ENCODE data around the gene NUP42. TPM values are rescaled to one million over a fixed set of nuclear protein-coding genes. Genes with fewer than 3 reads are reported as not detected.

The NUP42 gene
- total RNA-seq, 1 donor from 2014 or later: 47.3 TPM

DNA sequence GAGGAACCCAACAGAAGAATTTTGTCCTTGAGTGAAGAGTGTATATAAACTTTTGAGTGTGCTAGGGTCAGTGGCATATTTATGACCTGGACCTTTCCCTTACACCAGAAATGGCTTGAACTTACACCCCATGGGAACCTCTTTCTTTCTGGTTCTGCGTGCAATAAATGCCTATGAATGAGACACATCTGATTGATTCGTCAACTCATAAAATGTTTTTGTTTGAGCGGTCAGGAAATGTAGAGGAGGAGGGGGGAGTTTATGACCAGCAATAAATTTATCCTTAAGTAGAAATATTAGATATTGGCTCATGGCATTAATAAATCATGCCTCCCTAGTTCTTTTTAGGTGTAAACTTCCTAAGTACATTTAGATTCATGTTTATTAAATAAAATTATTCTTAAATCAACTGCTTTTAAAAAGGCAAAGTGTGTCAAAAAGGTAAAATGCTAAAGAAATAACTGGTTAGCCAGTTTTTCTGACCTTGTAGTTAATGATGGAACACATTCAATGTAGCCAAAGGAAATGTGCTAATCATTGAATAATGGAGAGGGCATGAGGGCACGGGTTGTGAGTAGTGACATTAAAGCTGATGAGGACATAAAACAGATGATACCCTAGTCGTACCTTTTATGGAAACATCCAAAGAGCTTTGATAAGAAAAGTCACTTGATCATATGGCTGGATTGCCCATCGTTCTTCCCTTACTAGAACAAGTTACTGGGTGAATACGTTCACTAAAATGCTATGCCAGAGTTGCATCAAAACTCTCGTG lies 13.6 kb upstream of the NUP42 start:
- Mint-ChIP-seq H3K27me3 (no peaks in the 10 kb centered on the region), H3K4me1 (ENCODE audit: low read depth) (no peaks in the 10 kb centered on the region)

GRCh38 chr7:23175938-23176337 lies 5.9 kb upstream of the NUP42 start:
- H3K4me3 Mint-ChIP-seq (ENCODE audit: low read depth): no peak overlapping the region
- no peaks in the 10 kb centered on the region for H3K27me3 Mint-ChIP-seq
- H3K27ac Mint-ChIP-seq: no peak overlapping the region
- peaks cover 8% of the 10 kb centered on the region for H3K36me3 Mint-ChIP-seq (ENCODE audit: insufficient read depth)
- no peak for TF ChIP-seq CTCF (IDR thresholded peaks at IDR 0.05; ENCODE audit: unreplicated experiment)
- no peak for DNase-seq (ENCODE audit: low spot score, unreplicated experiment)
- H3K9me3 Mint-ChIP-seq (ENCODE audit: low read depth): no peaks in the 10 kb centered on the region
- no peaks in the 10 kb centered on the region for H3K4me1 Mint-ChIP-seq (ENCODE audit: low read depth)

More for the DNA sequence above, 13.6 kb upstream of the NUP42 start:
- Mint-ChIP-seq H3K36me3 (ENCODE audit: insufficient read depth) (peaks cover 8% of the 10 kb centered on the region), H3K9me3 (ENCODE audit: low read depth) (no peaks in the 10 kb centered on the region), H3K27ac (no peak overlapping the region), H3K4me3 (ENCODE audit: low read depth) (no peak overlapping the region)
- TF ChIP-seq CTCF (IDR thresholded peaks at IDR 0.05; ENCODE audit: unreplicated experiment): no peak
- DNase-seq (ENCODE audit: low spot score, unreplicated experiment): no peak

GRCh38 chr7:23183279-23184012 lies 1.6 kb downstream of the NUP42 start:
- TF ChIP-seq CTCF (IDR thresholded peaks at IDR 0.05; ENCODE audit: unreplicated experiment): no peak
- H3K9me3 Mint-ChIP-seq (ENCODE audit: low read depth): no peaks in the 10 kb centered on the region
- H3K4me3 Mint-ChIP-seq (ENCODE audit: low read depth): peak overlapping the region; percentile 88
- H3K27me3 Mint-ChIP-seq: no peaks in the 10 kb centered on the region
- H3K4me1 Mint-ChIP-seq (ENCODE audit: low read depth): peaks cover 12% of the 10 kb centered on the region
- H3K36me3 Mint-ChIP-seq (ENCODE audit: insufficient read depth): peaks cover 2% of the 10 kb centered on the region
- H3K27ac Mint-ChIP-seq: peak overlapping the region; percentile 91
- DNase-seq (ENCODE audit: low spot score, unreplicated experiment): no peak

GRCh38 chr7:23184291-23184690 lies 2.4 kb downstream of the NUP42 start:
- Mint-ChIP-seq H3K36me3 (ENCODE audit: insufficient read depth) (peaks cover 8% of the 10 kb centered on the region), H3K4me3 (ENCODE audit: low read depth) (peak overlapping the region; percentile 50), H3K9me3 (ENCODE audit: low read depth) (no peaks in the 10 kb centered on the region), H3K27ac (no peak overlapping the region), H3K4me1 (ENCODE audit: low read depth) (peaks cover 12% of the 10 kb centered on the region), H3K27me3 (no peaks in the 10 kb centered on the region)
- TF ChIP-seq CTCF (IDR thresholded peaks at IDR 0.05; ENCODE audit: unreplicated experiment): no peak
- no peak for DNase-seq (ENCODE audit: low spot score, unreplicated experiment)

DNA sequence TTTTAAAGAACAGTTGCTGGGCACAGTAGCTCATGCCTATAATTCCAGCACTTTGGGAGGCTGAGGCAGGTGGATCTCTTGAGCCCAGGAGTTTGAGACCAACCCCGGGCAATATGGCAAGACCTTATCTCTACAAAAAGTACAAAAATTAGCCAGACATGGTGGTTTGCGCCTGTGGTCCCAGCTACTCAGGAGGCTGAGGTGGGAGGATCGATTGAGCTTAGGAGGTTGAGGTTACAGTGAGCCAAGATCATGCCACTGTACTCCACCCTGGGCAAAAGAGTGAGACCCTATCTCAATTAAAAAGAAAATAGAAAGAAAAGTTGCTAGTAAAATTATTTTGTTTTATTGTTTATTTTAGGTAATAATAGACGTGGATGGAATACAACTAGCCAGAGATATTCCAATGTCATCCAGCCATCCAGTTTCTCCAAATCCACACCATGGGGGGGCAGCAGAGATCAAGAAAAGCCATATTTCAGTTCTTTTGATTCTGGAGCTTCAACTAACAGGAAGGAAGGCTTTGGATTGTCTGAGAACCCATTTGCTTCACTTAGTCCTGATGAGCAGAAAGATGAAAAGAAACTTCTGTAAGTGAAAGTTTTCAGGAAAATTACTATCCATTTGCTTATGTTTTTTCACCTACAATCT lies 3.0 kb downstream of the NUP42 start:
- Mint-ChIP-seq H3K27ac (no peak overlapping the region), H3K27me3 (no peaks in the 10 kb centered on the region), H3K4me3 (ENCODE audit: low read depth) (no peak overlapping the region), H3K36me3 (ENCODE audit: insufficient read depth) (peaks cover 9% of the 10 kb centered on the region), H3K9me3 (ENCODE audit: low read depth) (no peaks in the 10 kb centered on the region), H3K4me1 (ENCODE audit: low read depth) (peaks cover 12% of the 10 kb centered on the region)
- no peak for DNase-seq (ENCODE audit: low spot score, unreplicated experiment)
- TF ChIP-seq CTCF (IDR thresholded peaks at IDR 0.05; ENCODE audit: unreplicated experiment): peak; percentile 45
